Astrocyte (in vitro differentiated cells and primary cell): ENCODE measurements around the gene NEMP2.

Experiments
- EZH2 ChIP-seq: IDR thresholded peaks from 2 replicates; pipeline ENCODE4 v1.6.1; 2012; ENCODE audit warnings: mild to moderate bottlenecking, low read length, inconsistent platforms; ENCODE audit not compliant: insufficient read depth
- TF ChIP-seq, protein P1 (sequence below): IDR thresholded peaks from 2 replicates; pipeline ENCODE4 v1.5.1; 2011; ENCODE audit warnings: low read depth, mild to moderate bottlenecking, inconsistent platforms, low read length, moderate library complexity; ENCODE audit not compliant: insufficient read depth

DNA sequence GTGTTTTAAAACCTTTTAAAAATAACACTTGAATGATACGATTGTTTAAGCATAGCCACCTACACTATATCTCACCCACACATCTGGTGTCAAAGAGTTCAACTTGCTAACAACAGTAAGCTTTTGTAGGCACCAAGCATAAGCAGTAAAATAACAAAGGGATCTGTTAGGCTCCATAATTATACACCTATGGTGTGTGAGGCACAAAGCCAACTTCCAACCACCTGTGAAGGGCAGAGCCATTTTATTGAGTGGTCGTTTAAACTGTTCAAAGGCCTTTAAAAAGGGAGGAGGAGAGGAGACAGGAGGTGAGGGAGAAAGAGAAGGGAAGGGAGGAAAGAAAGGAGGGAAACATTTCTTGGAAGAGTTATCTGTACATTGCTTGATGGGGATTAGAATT is 27.9 kb downstream of the NEMP2 start:
- TF ChIP-seq, protein P1, sequence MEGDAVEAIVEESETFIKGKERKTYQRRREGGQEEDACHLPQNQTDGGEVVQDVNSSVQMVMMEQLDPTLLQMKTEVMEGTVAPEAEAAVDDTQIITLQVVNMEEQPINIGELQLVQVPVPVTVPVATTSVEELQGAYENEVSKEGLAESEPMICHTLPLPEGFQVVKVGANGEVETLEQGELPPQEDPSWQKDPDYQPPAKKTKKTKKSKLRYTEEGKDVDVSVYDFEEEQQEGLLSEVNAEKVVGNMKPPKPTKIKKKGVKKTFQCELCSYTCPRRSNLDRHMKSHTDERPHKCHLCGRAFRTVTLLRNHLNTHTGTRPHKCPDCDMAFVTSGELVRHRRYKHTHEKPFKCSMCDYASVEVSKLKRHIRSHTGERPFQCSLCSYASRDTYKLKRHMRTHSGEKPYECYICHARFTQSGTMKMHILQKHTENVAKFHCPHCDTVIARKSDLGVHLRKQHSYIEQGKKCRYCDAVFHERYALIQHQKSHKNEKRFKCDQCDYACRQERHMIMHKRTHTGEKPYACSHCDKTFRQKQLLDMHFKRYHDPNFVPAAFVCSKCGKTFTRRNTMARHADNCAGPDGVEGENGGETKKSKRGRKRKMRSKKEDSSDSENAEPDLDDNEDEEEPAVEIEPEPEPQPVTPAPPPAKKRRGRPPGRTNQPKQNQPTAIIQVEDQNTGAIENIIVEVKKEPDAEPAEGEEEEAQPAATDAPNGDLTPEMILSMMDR: no peak
- TF ChIP-seq EZH2: no peak
